ENCODE results near the gene HSD17B7. TPM values are rescaled to one million over a fixed set of nuclear protein-coding genes. Genes with fewer than 3 reads are reported as not detected.

HSD17B7 gene
- total and polyA plus RNA-seq, 2 of the 8 experiments (the other 6 are each of a cell fraction or from before 2014, with no cell fraction given): 31.0 to 37.8 TPM

- TF ChIP-seq EP300 (IDR thresholded peaks at IDR 0.05; ENCODE audit: borderline replicate concordance in 1 of 2, low read depth in 2 of 2, low read length in 2 of 2) (no peak), HDAC6 (IDR thresholded peaks at IDR 0.05; ENCODE audit: low read depth, low read length) (no peak), RXRA (IDR thresholded peaks at IDR 0.05; ENCODE audit: insufficient read depth, low read depth, low read length) (no peak), NANOG (IDR thresholded peaks at IDR 0.05; ENCODE audit: insufficient read depth, low read depth, low read length, poor library complexity, severe bottlenecking) (no peak)
- TF ChIP-seq, protein P1, sequence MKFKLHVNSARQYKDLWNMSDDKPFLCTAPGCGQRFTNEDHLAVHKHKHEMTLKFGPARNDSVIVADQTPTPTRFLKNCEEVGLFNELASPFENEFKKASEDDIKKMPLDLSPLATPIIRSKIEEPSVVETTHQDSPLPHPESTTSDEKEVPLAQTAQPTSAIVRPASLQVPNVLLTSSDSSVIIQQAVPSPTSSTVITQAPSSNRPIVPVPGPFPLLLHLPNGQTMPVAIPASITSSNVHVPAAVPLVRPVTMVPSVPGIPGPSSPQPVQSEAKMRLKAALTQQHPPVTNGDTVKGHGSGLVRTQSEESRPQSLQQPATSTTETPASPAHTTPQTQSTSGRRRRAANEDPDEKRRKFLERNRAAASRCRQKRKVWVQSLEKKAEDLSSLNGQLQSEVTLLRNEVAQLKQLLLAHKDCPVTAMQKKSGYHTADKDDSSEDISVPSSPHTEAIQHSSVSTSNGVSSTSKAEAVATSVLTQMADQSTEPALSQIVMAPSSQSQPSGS (IDR thresholded peaks at IDR 0.05; ENCODE audit: low read length): no peak
Measured at GRCh38 chr1:162740755-162741154, 49.7 kb upstream of the HSD17B7 start (continued).
